SK-N-SH treated with all-trans-retinoic acid at 6 μM for 48 hours (cell line): ENCODE measurements around the gene TSNAX.

Experiments
- ARNTL ChIP-seq: fragments of 450-650 bp; formaldehyde crosslinking; IDR thresholded peaks from 2 replicates; pipeline ENCODE4 v1.5.0; 2020; ENCODE audit warnings: low read depth, mild to moderate bottlenecking, moderate library complexity, borderline replicate concordance
- CREB5 ChIP-seq: fragments of 250-450 bp; sonication (Bioruptor Pico); IDR thresholded peaks from 2 replicates; pipeline ENCODE4 v1.5.1; 2020; ENCODE audit warnings: low read depth, mild to moderate bottlenecking, moderate library complexity
- ISL1 ChIP-seq: fragments of 250-450 bp; sonication (Bioruptor Pico); IDR thresholded peaks from 2 replicates; pipeline ENCODE4 v2.1.2; 2022; ENCODE audit warnings: mild to moderate bottlenecking, moderate library complexity
- PATZ1 ChIP-seq: fragments of 250-450 bp; sonication (Bioruptor Pico); IDR thresholded peaks from 2 replicates; pipeline ENCODE4 v1.8.0; 2020; ENCODE audit warnings: mild to moderate bottlenecking, moderate library complexity, borderline replicate concordance
- POU6F1 ChIP-seq: fragments of 250-450 bp; sonication (Bioruptor Pico); IDR thresholded peaks from 2 replicates; pipeline ENCODE4 v1.8.0; 2021; ENCODE audit warnings: low read depth, mild to moderate bottlenecking, moderate library complexity, borderline replicate concordance
- PPARA ChIP-seq: fragments of 250-450 bp; sonication (Bioruptor Pico); IDR thresholded peaks from 2 replicates; pipeline ENCODE4 v1.5.0; 2020; ENCODE audit warnings: mild to moderate bottlenecking, borderline replicate concordance
- TCF4 ChIP-seq: fragments of 250-450 bp; sonication (Bioruptor Pico); IDR thresholded peaks from 2 replicates; pipeline ENCODE4 v1.8.0; 2021; ENCODE audit warnings: mild to moderate bottlenecking, moderate library complexity, borderline replicate concordance
- TOX ChIP-seq: fragments of 250-450 bp; sonication (Bioruptor Pico); IDR thresholded peaks from 2 replicates; pipeline ENCODE4 v1.8.0; 2021; ENCODE audit warnings: mild to moderate bottlenecking, moderate library complexity, borderline replicate concordance
- ZC3H10 ChIP-seq: fragments of 250-450 bp; sonication (Bioruptor Pico); IDR thresholded peaks from 2 replicates; pipeline ENCODE4 v1.5.1; 2021; ENCODE audit warnings: mild to moderate bottlenecking, moderate library complexity
- ZFP3 ChIP-seq: fragments of 250-450 bp; sonication (Bioruptor Pico); IDR thresholded peaks from 2 replicates; pipeline ENCODE4 v1.5.0; 2020; ENCODE audit warnings: mild to moderate bottlenecking, moderate library complexity
- ZNF565 ChIP-seq: fragments of 450-650 bp; formaldehyde crosslinking; conservative IDR thresholded peaks from 2 replicates; pipeline ENCODE4 v1.5.0; 2020; ENCODE audit warnings: low read depth, mild to moderate bottlenecking, moderate library complexity

DNA sequence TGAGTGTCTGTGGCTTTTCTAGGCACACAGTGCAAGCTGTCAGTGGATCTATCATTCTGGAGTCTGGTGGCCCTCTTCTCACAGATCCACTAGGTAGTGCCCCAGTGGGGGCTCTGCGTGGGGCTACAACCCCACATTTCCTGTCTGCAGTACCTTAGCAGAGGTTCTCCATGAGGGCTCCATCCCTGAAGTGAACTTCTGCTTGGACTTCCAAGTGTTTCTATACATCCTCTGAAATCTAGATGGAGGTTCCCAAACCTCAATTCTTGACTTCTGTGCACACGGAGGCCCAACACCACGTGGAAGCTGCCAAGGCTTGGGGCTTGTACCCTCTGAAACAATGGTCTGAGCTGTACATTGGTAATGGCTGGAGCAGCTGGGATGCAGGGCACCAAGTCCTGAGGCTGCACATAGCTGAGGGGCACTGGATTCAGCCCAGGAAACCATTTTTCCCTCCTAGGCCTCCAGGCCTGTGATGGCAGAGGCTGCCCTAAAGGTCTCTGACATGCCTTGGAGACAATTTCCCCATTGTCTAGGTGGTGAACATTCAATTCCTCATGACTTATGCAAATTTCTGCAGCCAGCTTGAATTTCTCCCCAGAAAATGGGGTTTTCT, 29.2 kb upstream of the TSNAX start:
- TF ChIP-seq PATZ1, result no peak
- TF ChIP-seq PPARA (CRISPR knock-in tag), result no peak
- no peak for TF ChIP-seq ZFP3 (CRISPR knock-in tag)
- TF ChIP-seq POU6F1 (CRISPR knock-in tag), result no peak
- no peak for TF ChIP-seq TOX (CRISPR knock-in tag)
- no peak for TF ChIP-seq ZC3H10 (CRISPR knock-in tag)
- TF ChIP-seq ARNTL (CRISPR knock-in tag), result no peak
- TF ChIP-seq CREB5 (CRISPR knock-in tag), result no peak
- TF ChIP-seq TCF4 (CRISPR knock-in tag), result no peak
- no peak for TF ChIP-seq ZNF565 (CRISPR knock-in tag)
- no peak for TF ChIP-seq ISL1 (CRISPR knock-in tag)
